H1 (cell line): Measurements from ENCODE around the gene VIPR2. TPM values are rescaled to one million over a fixed set of nuclear protein-coding genes. Genes with fewer than 3 reads are reported as not detected.

ENCODE experiments used
- CTCF ChIA-PET: fragments of 300-600 bp; sonication (Branson Sonifier 250); formaldehyde crosslinking; loops from one replicate; lab custom pipeline; 2021; ENCODE audit not compliant: partially characterized antibody; lab: Charles Lee
- POLR2A ChIA-PET: fragments of 300-600 bp; sonication (Branson Sonifier 250); formaldehyde crosslinking; loops from one replicate; lab custom pipeline; 2021; ENCODE audit warnings: inconsistent platforms; ENCODE audit not compliant: partially characterized antibody; lab: Charles Lee
- DNase-seq, 2 experiments: peaks; one replicate each; pipeline versions ENCODE4 v3.0.0 to v3.0.0-alpha.2; 2010 to 2022; ENCODE audit warnings: low spot score in 2 of 2, low read depth in 1 of 2, mixed read lengths in 1 of 2
- FAIRE-seq: peaks from 2 replicates; lab custom pipeline; 2011; peaks lifted over from hg19 to GRCh38; lab: Jason Lieb, UNC
- H2AFZ ChIP-seq: 2 replicates; pipeline ENCODE4 v1.8.1; 2012; ENCODE audit warnings: low read length, inconsistent platforms
- H2AK5ac ChIP-seq: 2 replicates; pipeline ENCODE4 v1.6.1; 2013; ENCODE audit warnings: low read depth, low read length
- H2BK120ac ChIP-seq: replicated peaks from 2 replicates; pipeline ENCODE3; 2013; ENCODE audit warnings: low read depth, low read length, inconsistent platforms
- H2BK12ac ChIP-seq: 2 replicates; pipeline ENCODE4 v1.6.1; 2013; ENCODE audit warnings: low read depth, low read length
- H2BK15ac ChIP-seq: 2 replicates; pipeline ENCODE4 v1.6.1; 2013; ENCODE audit warnings: low read length
- H2BK20ac ChIP-seq: 2 replicates; pipeline ENCODE4 v1.6.1; 2013; ENCODE audit warnings: low read length
- H2BK5ac ChIP-seq: 2 replicates; pipeline ENCODE4 v1.6.1; 2013; ENCODE audit warnings: low read depth, low read length
- H3K14ac ChIP-seq: 2 replicates; pipeline ENCODE4 v1.6.1; 2013; ENCODE audit warnings: inconsistent platforms; ENCODE audit not compliant: insufficient read length
- H3K18ac ChIP-seq: 2 replicates; pipeline ENCODE4 v1.6.1; 2013; ENCODE audit warnings: low read length; ENCODE audit errors: extremely low read depth
- H3K23ac ChIP-seq: 2 replicates; pipeline ENCODE4 v1.6.1; 2013; ENCODE audit warnings: inconsistent platforms; ENCODE audit not compliant: insufficient read length
- H3K23me2 ChIP-seq: 2 replicates; pipeline ENCODE4 v1.6.1; 2013; ENCODE audit warnings: low read depth, low read length
- H3K27ac ChIP-seq: 2 replicates; pipeline ENCODE4 v1.6.1; 2011; ENCODE audit warnings: low read depth, low read length, inconsistent platforms
- H3K27me3 ChIP-seq, 4 experiments: replicated peaks in 1 of 4; 1 replicate in 1 of 4; 2 replicates in 3 of 4; pipeline versions ENCODE4 v1.6.1 to v1.8.1; 2011 to 2013; ENCODE audit warnings: low read length in 3 of 4, mild to moderate bottlenecking in 3 of 4, inconsistent platforms in 2 of 4, mixed read lengths in 2 of 4, moderate library complexity in 1 of 4; ENCODE audit not compliant: control insufficient read depth in 3 of 4, insufficient read depth in 3 of 4; ENCODE audit errors: extremely low read depth in 1 of 4
- H3K36me3 ChIP-seq, 4 experiments: 2 replicates each; pipeline versions ENCODE4 v1.6.1 to v1.8.1; 2011 to 2013; ENCODE audit warnings: mild to moderate bottlenecking in 4 of 4, low read length in 3 of 4, moderate library complexity in 2 of 4, control low read depth in 1 of 4, inconsistent platforms in 1 of 4; ENCODE audit not compliant: insufficient read depth in 4 of 4, control insufficient read depth in 2 of 4
- H3K4ac ChIP-seq: replicated peaks from 2 replicates; pipeline ENCODE3; 2013; ENCODE audit warnings: low read length, low read depth, mixed read lengths, inconsistent platforms; ENCODE audit not compliant: insufficient read length
- H3K4me1 ChIP-seq, 4 experiments: replicated peaks in 1 of 4; 1 replicate in 1 of 4; 2 replicates in 3 of 4; pipeline versions ENCODE4 v1.6.1 to v1.8.1; 2011 to 2013; ENCODE audit warnings: low read length in 3 of 4, inconsistent platforms in 2 of 4, mixed read lengths in 1 of 4; ENCODE audit not compliant: insufficient read depth in 4 of 4, control insufficient read depth in 3 of 4
- H3K4me2 ChIP-seq, 2 experiments: 2 replicates each; pipeline versions ENCODE4 v1.6.1 to v1.8.1; 2011 to 2013; ENCODE audit warnings: low read depth in 2 of 2, low read length in 2 of 2, control low read depth in 1 of 2, inconsistent platforms in 1 of 2, mild to moderate bottlenecking in 1 of 2; ENCODE audit not compliant: insufficient read depth in 1 of 2
- H3K4me3 ChIP-seq, 4 experiments: fragments of 200-600, 300-600 bp in 1 of 4; sonication (generic), shearing (Covaris generic), sonication (Bioruptor Twin) in 1 of 4; 2 replicates each; pipeline versions ENCODE4 v1.5.1 to v1.8.1; 2011 to 2016; ENCODE audit warnings: low read length in 4 of 4, low read depth in 3 of 4, control low read depth in 2 of 4, inconsistent platforms in 2 of 4, mild to moderate bottlenecking in 2 of 4, mixed read lengths in 1 of 4, moderate library complexity in 1 of 4; ENCODE audit not compliant: insufficient read depth in 2 of 4; ENCODE audit errors: extremely low read depth in 1 of 4
- H3K56ac ChIP-seq: replicated peaks from 2 replicates; pipeline ENCODE3; 2013; ENCODE audit warnings: low read depth, mild to moderate bottlenecking, mixed read lengths, low read length, inconsistent platforms; ENCODE audit not compliant: insufficient read length
- H3K79me1 ChIP-seq: 2 replicates; pipeline ENCODE4 v1.6.1; 2013; ENCODE audit warnings: low read depth, low read length, control low read depth
- H3K79me2 ChIP-seq, 2 experiments: 2 replicates each; pipeline versions ENCODE4 v1.6.1 to v1.8.1; 2012 to 2013; ENCODE audit warnings: low read length in 2 of 2, mild to moderate bottlenecking in 2 of 2, inconsistent platforms in 1 of 2; ENCODE audit not compliant: insufficient read depth in 2 of 2, control insufficient read depth in 1 of 2
- H3K9ac ChIP-seq, 4 experiments: replicated peaks in 1 of 4; 1 replicate in 1 of 4; 2 replicates in 3 of 4; pipeline versions ENCODE4 v1.6.1 to v1.8.1; 2011 to 2013; ENCODE audit warnings: low read depth in 3 of 4, low read length in 3 of 4, control low read depth in 2 of 4, mild to moderate bottlenecking in 2 of 4, moderate library complexity in 2 of 4, inconsistent platforms in 1 of 4; ENCODE audit errors: extremely low read depth in 1 of 4
- H3K9me3 ChIP-seq, 2 experiments: 2 replicates each; pipeline versions ENCODE4 v1.6.1 to v1.8.1; 2012 to 2013; ENCODE audit warnings: mild to moderate bottlenecking in 2 of 2, moderate library complexity in 2 of 2, control low read depth in 1 of 2, inconsistent platforms in 1 of 2, low read depth in 1 of 2, low read length in 1 of 2, mixed read lengths in 1 of 2; ENCODE audit not compliant: insufficient read depth in 2 of 2
- H4K20me1 ChIP-seq, 2 experiments: replicated peaks in 1 of 2; 2 replicates each; pipeline versions ENCODE3 to v1.8.1; 2011 to 2013; ENCODE audit warnings: inconsistent platforms in 2 of 2, low read length in 2 of 2, mild to moderate bottlenecking in 1 of 2; ENCODE audit not compliant: insufficient read depth in 2 of 2, control insufficient read depth in 1 of 2
- H4K5ac ChIP-seq: 2 replicates; pipeline ENCODE4 v1.6.1; 2013; ENCODE audit warnings: low read length, low read depth, mixed read lengths, inconsistent platforms; ENCODE audit not compliant: insufficient read length
- H4K8ac ChIP-seq: 2 replicates; pipeline ENCODE4 v1.8.0; 2013; ENCODE audit warnings: mild to moderate bottlenecking, moderate library complexity, low read length, inconsistent platforms; ENCODE audit not compliant: insufficient read depth; ENCODE audit errors: extremely low read depth
- H4K91ac ChIP-seq: replicated peaks from 2 replicates; pipeline ENCODE3; 2013; ENCODE audit warnings: low read length, mixed read lengths, inconsistent platforms; ENCODE audit not compliant: insufficient read length
- ASH2L ChIP-seq: fragments of 200-600, 300-600 bp; sonication (generic); IDR thresholded peaks from one replicate; pipeline ENCODE4 v1.7.1; 2017; ENCODE audit warnings: low read length
- BACH1 ChIP-seq: IDR thresholded peaks from 2 replicates; pipeline ENCODE4 v1.6.1; 2012; ENCODE audit warnings: low read length, improper control_type of control experiment
- CBX5 ChIP-seq: fragments of 300-800, 300-1000 bp; sonication (generic); IDR thresholded peaks from 2 replicates; pipeline ENCODE4 v1.7.1; 2016; ENCODE audit warnings: antibody characterized with exemption, low read length, low read depth
- FOSL1 ChIP-seq: IDR thresholded peaks from 2 replicates; pipeline ENCODE4 v1.6.1; 2011; ENCODE audit warnings: mild to moderate bottlenecking, low read depth, low read length, moderate library complexity; ENCODE audit not compliant: insufficient read depth
- MAFK ChIP-seq: IDR thresholded peaks from 2 replicates; pipeline ENCODE4 v1.6.1; 2012; ENCODE audit warnings: low read depth, mild to moderate bottlenecking, improper control_type of control experiment, low read length
- RFX5 ChIP-seq: IDR thresholded peaks from 2 replicates; pipeline ENCODE4 v1.6.1; 2011; ENCODE audit warnings: low read depth, low read length, improper control_type of control experiment, borderline replicate concordance
- RXRA ChIP-seq: IDR thresholded peaks from 2 replicates; pipeline ENCODE4 v1.6.1; 2011; ENCODE audit warnings: low read depth, mild to moderate bottlenecking, low read length, moderate library complexity; ENCODE audit not compliant: insufficient read depth
- SIN3A ChIP-seq, 2 experiments: IDR thresholded peaks in 1 of 2; conservative IDR thresholded peaks in 1 of 2; 2 replicates each; pipeline ENCODE4 v1.6.1; 2011 to 2012; ENCODE audit warnings: low read length in 2 of 2, improper control_type of control experiment in 1 of 2, low read depth in 1 of 2, mild to moderate bottlenecking in 1 of 2
- TCF12 ChIP-seq: IDR thresholded peaks from 2 replicates; pipeline ENCODE4 v1.6.1; 2011; ENCODE audit warnings: low read depth, mild to moderate bottlenecking, low read length
- USF2 ChIP-seq: IDR thresholded peaks from 2 replicates; pipeline ENCODE4 v1.6.1; 2011; ENCODE audit warnings: low read length, improper control_type of control experiment
- WGBS, 2 experiments: shearing (Covaris generic) in 1 of 2; methylation state at CpG; one replicate each; pipeline versions ENCODE4 v1.1.6 to v1.1.7; 2013 to 2015; ENCODE audit warnings: low lambda C conversion rate in 2 of 2, mixed read lengths in 2 of 2, inconsistent platforms in 1 of 2, low coverage in 1 of 2, missing lambda C conversion rate in 1 of 2; ENCODE audit not compliant: insufficient replicate concordance in 2 of 2, insufficient coverage in 1 of 2, insufficient read length in 1 of 2; ENCODE audit errors: extremely low coverage in 1 of 2, missing lambda C conversion rate in 1 of 2; 5-methylcytosine and 5-hydroxymethylcytosine counted together
- polyA plus RNA-seq, 7 experiments: library from polyadenylated mRNA; depleted of rRNA in 3 of 7; stranded (reverse) in 5 of 7; unstranded in 2 of 7; fragments of >200 nt in 5 of 7; fragments of 200-250 nt in 2 of 7; gene quantifications; 1 replicate in 5 of 7; 2 replicates in 1 of 7; 4 replicates in 1 of 7; pipeline versions ENCODE4 v1.2.1 to v1.2.3, GENCODE V29; 2011 to 2013; ENCODE audit warnings: missing spikeins in 2 of 7, mixed read lengths in 2 of 7
- total RNA-seq: library from RNA; stranded (reverse); fragmentation: NEBNext Ultra II Directional; extraction: Animal tissue kit (Norgen Biotek cat#: 25700); gene quantifications from 2 replicates; pipeline ENCODE4 v1.2.1, GENCODE V29; 2021

The VIPR2 gene
- total and polyA plus RNA-seq, 2 of the 8 experiments (the other 6 are each of a cell fraction or from before 2014, with no cell fraction given): 2.4 to 6.3 TPM

- H3K14ac ChIP-seq: no peak overlapping the region
- H2BK120ac ChIP-seq: no peak overlapping the region
- TF ChIP-seq RFX5: no peak
- no peak for TF ChIP-seq TCF12
- TF ChIP-seq BACH1: peak; percentile 29; the same call in 1 of the 2 replicates
- no peak for TF ChIP-seq ASH2L
- peak; percentile 54 for TF ChIP-seq MAFK
- TF ChIP-seq RXRA: no peak
- no peak for TF ChIP-seq USF2
- TF ChIP-seq FOSL1: no peak
- no peak for TF ChIP-seq CBX5
- no peak for TF ChIP-seq SIN3A (conservative IDR thresholded peaks at IDR 0.05 in 1 of 2, IDR thresholded peaks at IDR 0.05 in 1 of 2; ENCODE audit: low read depth in 1 of 2, low read length in 2 of 2)
- TF ChIP-seq, all 59 proteins: peak for 2
- Histone ChIP-seq H3K79me1 (no peaks in the 10 kb centered on the region), H4K91ac (no peak overlapping the region), H4K8ac (no peak overlapping the region), H2AK5ac (no peak overlapping the region), H3K4me1 (no peaks in the 10 kb centered on the region), H3K9me3 (peaks cover 27 to 40% of the 10 kb centered on the region in 2 experiments), H3K56ac (no peak overlapping the region), H3K36me3 (no peaks in the 10 kb centered on the region), H3K23me2 (no peaks in the 10 kb centered on the region; the same call in 1 of the 2 replicates), H3K4me3 (no peak overlapping the region), H2BK15ac (no peak overlapping the region), H3K23ac (no peak overlapping the region), H2BK12ac (no peak overlapping the region; the same call in 1 of the 2 replicates), H4K5ac (no peak overlapping the region), H3K27ac (no peak overlapping the region), H3K79me2 (no peaks in the 10 kb centered on the region), H4K20me1 (no peaks in the 10 kb centered on the region), H3K27me3 (no peaks in the 10 kb centered on the region), H3K4ac (no peak overlapping the region), H3K18ac (no peak overlapping the region), H2AFZ (no peak overlapping the region), H2BK5ac (no peak overlapping the region), H3K4me2 (no peak overlapping the region), H2BK20ac (no peak overlapping the region), H3K9ac (no peak overlapping the region)
- POLR2A ChIA-PET: no interaction called here
- no peak for FAIRE-seq
- WGBS, 2 experiments: 91% methylated on average over 3 of the region's 3 CpGs; no CpG with 5 or more reads in 1 of the 2 experiments
- DNase-seq: no peak
- CTCF ChIA-PET: interaction anchor here (0.6 to 1.9 kb wide), 2 partner anchors 50 to 292 kb away, joined by 3 to 5 read pairs; no protein-coding TSS in a partner anchor
Measured at GRCh38 chr7:159192013-159192412, 47.3 kb upstream of the VIPR2 start.
